ENCODE results near the gene ATXN7L1.

DNA sequence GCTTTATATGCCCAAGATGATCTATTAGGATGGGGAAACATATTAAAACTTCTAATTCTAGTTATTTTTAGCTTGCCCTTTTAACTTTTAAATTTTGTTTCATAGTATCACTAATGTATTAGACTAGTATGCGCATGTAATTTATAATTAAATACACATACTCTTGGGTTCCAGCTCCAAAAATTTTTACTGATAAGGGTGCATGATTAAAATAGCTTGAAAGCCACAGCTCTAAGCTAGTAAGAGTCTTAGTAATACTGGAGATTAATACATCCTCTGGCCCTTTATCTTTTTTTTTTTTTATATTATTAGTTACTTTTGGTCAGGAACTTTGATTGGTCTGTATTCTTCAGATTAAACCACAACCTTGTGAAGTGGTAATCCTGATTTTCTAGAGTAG is 53.6 kb downstream of the ATXN7L1 start:
- TF ChIP-seq, protein P1, sequence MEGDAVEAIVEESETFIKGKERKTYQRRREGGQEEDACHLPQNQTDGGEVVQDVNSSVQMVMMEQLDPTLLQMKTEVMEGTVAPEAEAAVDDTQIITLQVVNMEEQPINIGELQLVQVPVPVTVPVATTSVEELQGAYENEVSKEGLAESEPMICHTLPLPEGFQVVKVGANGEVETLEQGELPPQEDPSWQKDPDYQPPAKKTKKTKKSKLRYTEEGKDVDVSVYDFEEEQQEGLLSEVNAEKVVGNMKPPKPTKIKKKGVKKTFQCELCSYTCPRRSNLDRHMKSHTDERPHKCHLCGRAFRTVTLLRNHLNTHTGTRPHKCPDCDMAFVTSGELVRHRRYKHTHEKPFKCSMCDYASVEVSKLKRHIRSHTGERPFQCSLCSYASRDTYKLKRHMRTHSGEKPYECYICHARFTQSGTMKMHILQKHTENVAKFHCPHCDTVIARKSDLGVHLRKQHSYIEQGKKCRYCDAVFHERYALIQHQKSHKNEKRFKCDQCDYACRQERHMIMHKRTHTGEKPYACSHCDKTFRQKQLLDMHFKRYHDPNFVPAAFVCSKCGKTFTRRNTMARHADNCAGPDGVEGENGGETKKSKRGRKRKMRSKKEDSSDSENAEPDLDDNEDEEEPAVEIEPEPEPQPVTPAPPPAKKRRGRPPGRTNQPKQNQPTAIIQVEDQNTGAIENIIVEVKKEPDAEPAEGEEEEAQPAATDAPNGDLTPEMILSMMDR (IDR thresholded peaks at IDR 0.05; ENCODE audit: low read depth, low read length): no peak
- no peak for TF ChIP-seq EZH2phosphoT487 (IDR thresholded peaks at IDR 0.05; ENCODE audit: low read depth)

Measured in OCI-LY3 (cell line).